Vagina (tissue), 2 donors: Measurements from ENCODE around the gene ERBIN. TPM values are rescaled to one million over a fixed set of nuclear protein-coding genes. Genes with fewer than 3 reads are reported as not detected.
"Not testable (repeated sequence)": the region's sequence is repeated elsewhere in the genome, so short reads cannot be mapped to it uniquely, and the experiment has no call there.

ENCODE experiments used
- DNase-seq, 2 donors: peaks; one replicate each; pipeline ENCODE4 v3.0.0-alpha.2; 2017; ENCODE audit errors: extremely low spot score in 2 of 2
- H3K27ac ChIP-seq: fragments of 200-600 bp; sonication (generic); one replicate; pipeline ENCODE4 v1.5.1; 2019
- H3K27me3 ChIP-seq: fragments of 200-600 bp; sonication (generic); one replicate; pipeline ENCODE4 v1.5.1; 2019
- H3K36me3 ChIP-seq, 2 donors: fragments of 200-600 bp; sonication (generic); one replicate each; pipeline ENCODE4 v1.5.1; 2017 to 2019
- H3K4me1 ChIP-seq: fragments of 200-600 bp; sonication (generic); one replicate; pipeline ENCODE4 v1.5.1; 2019
- H3K4me3 ChIP-seq, 2 donors: fragments of 200-600 bp; sonication (generic); 1 replicate in 1 of 2; 2 replicates in 1 of 2; pipeline ENCODE4 v1.5.1; 2016 to 2019
- H3K9me3 ChIP-seq: fragments of 200-600 bp; sonication (generic); one replicate; pipeline ENCODE4 v1.5.1; 2019
- CTCF ChIP-seq, 3 experiments: fragments of 450-650 bp in 2 of 3; fragments of 200-600 bp in 1 of 3; sonication (generic) in 1 of 3; IDR thresholded peaks; one replicate each; pipeline ENCODE4 v1.5.1; 2017 to 2019; ENCODE audit warnings: antibody characterized with exemption in 3 of 3, mild to moderate bottlenecking in 2 of 3, moderate library complexity in 2 of 3
- POLR2A ChIP-seq, 2 donors: fragments of 450-650 bp; IDR thresholded peaks; one replicate each; pipeline ENCODE4 v1.6.1; 2017; ENCODE audit warnings: antibody characterized with exemption in 2 of 2, mild to moderate bottlenecking in 2 of 2, moderate library complexity in 2 of 2
- POLR2AphosphoS5 ChIP-seq, 2 donors: sonication (generic); formaldehyde crosslinking; IDR thresholded peaks; one replicate each; pipeline ENCODE4 v1.9.0; 2017; ENCODE audit warnings: antibody characterized with exemption in 2 of 2, mild to moderate bottlenecking in 2 of 2, low read depth in 1 of 2; ENCODE audit not compliant: insufficient read depth in 1 of 2
- intact Hi-C: fragments of 100-400 bp; cut with DNase I; formaldehyde crosslinking; loops from one replicate; pipeline ENCODE4 v1.15.1; 2023
- total RNA-seq: library from RNA; depleted of rRNA; stranded (reverse); fragments of >200 nt; gene quantifications from one replicate; pipeline ENCODE4 v1.2.3, GENCODE V29; 2016

Gene ERBIN
- total RNA-seq, 1 donor from 2014 or later = 52.3 TPM

- no peak for DNase-seq
- Histone ChIP-seq H3K9me3 (no peaks in the 10 kb centered on the region), H3K4me1 (no peaks in the 10 kb centered on the region), H3K27me3 (no peaks in the 10 kb centered on the region), H3K27ac (no peak overlapping the region), H3K36me3 (peaks cover 0 to 19% of the 10 kb centered on the region in 2 donors), H3K4me3 (no peak overlapping the region)
- intact Hi-C loops = no loop called here
- TF ChIP-seq POLR2AphosphoS5 (IDR thresholded peaks at IDR 0.05; ENCODE audit: insufficient read depth in 1 of 2, low read depth in 1 of 2) (no peak), CTCF (IDR thresholded peaks at IDR 0.05) (no peak), POLR2A (IDR thresholded peaks at IDR 0.05) (no peak)
Measured at GRCh38 chr5:66041627-66042026, 115.3 kb downstream of the ERBIN start.

- peaks cover 0 to 16% of the 10 kb centered on the region in 2 donors for H3K36me3 ChIP-seq
- H3K4me3 ChIP-seq = no peak overlapping the region
- H3K27me3 ChIP-seq = no peaks in the 10 kb centered on the region
- no peak overlapping the region for H3K27ac ChIP-seq
- no peak for DNase-seq
- TF ChIP-seq POLR2A (IDR thresholded peaks at IDR 0.05) (no peak), CTCF (IDR thresholded peaks at IDR 0.05) (no peak), POLR2AphosphoS5 (IDR thresholded peaks at IDR 0.05; ENCODE audit: insufficient read depth in 1 of 2, low read depth in 1 of 2) (no peak)
- H3K4me1 ChIP-seq = no peaks in the 10 kb centered on the region
- intact Hi-C loops = no loop called here
- H3K9me3 ChIP-seq = no peaks in the 10 kb centered on the region
Measured at GRCh38 chr5:66057239-66057638, 130.9 kb downstream of the ERBIN start.

GRCh38 chr5:66061320-66061719 is 134.9 kb downstream of the ERBIN start:
- intact Hi-C loops, H3K36me3 ChIP-seq, DNase-seq, H3K27ac ChIP-seq, H3K4me3 ChIP-seq, H3K27me3 ChIP-seq, H3K9me3 ChIP-seq, H3K4me1 ChIP-seq: not testable (repeated sequence)

GRCh38 chr5:66063061-66063460 is 136.7 kb downstream of the ERBIN start:
- H3K27ac ChIP-seq, H3K4me3 ChIP-seq, H3K4me1 ChIP-seq, H3K9me3 ChIP-seq, intact Hi-C loops, H3K27me3 ChIP-seq, DNase-seq, H3K36me3 ChIP-seq: not testable (repeated sequence)

- Histone ChIP-seq H3K27me3 (no peaks in the 10 kb centered on the region), H3K36me3 (peaks cover 0 to 9% of the 10 kb centered on the region in 2 donors)
- intact Hi-C loops = no loop called here
Measured at GRCh38 chr5:66066826-66067225, 140.5 kb downstream of the ERBIN start.

GRCh38 chr5:66072031-66072430 is 145.7 kb downstream of the ERBIN start:
- no peak for DNase-seq
- peaks cover 0 to 17% of the 10 kb centered on the region in 2 donors for H3K36me3 ChIP-seq
- intact Hi-C loops = no loop called here
- H3K4me3 ChIP-seq = no peak overlapping the region
- H3K27me3 ChIP-seq = no peaks in the 10 kb centered on the region
- no peaks in the 10 kb centered on the region for H3K9me3 ChIP-seq
- TF ChIP-seq CTCF (IDR thresholded peaks at IDR 0.05) (no peak), POLR2A (IDR thresholded peaks at IDR 0.05) (no peak), POLR2AphosphoS5 (IDR thresholded peaks at IDR 0.05; ENCODE audit: insufficient read depth in 1 of 2, low read depth in 1 of 2) (no peak)
- H3K4me1 ChIP-seq = no peaks in the 10 kb centered on the region
- no peak overlapping the region for H3K27ac ChIP-seq

More at GRCh38 chr5:66066826-66067225, 140.5 kb downstream of the ERBIN start:
- TF ChIP-seq CTCF (IDR thresholded peaks at IDR 0.05) (no peak), POLR2AphosphoS5 (IDR thresholded peaks at IDR 0.05; ENCODE audit: insufficient read depth in 1 of 2, low read depth in 1 of 2) (no peak), POLR2A (IDR thresholded peaks at IDR 0.05) (no peak)
- Histone ChIP-seq H3K27ac (no peak overlapping the region), H3K9me3 (no peaks in the 10 kb centered on the region), H3K4me3 (no peak overlapping the region), H3K4me1 (no peaks in the 10 kb centered on the region)
- no peak for DNase-seq
